ENCODE measurements around the gene PRDM16.
"Not testable (repeated sequence)": the region's sequence is repeated elsewhere in the genome, so short reads cannot be mapped to it uniquely, and the experiment has no call there.

The PRDM16 gene

DNA sequence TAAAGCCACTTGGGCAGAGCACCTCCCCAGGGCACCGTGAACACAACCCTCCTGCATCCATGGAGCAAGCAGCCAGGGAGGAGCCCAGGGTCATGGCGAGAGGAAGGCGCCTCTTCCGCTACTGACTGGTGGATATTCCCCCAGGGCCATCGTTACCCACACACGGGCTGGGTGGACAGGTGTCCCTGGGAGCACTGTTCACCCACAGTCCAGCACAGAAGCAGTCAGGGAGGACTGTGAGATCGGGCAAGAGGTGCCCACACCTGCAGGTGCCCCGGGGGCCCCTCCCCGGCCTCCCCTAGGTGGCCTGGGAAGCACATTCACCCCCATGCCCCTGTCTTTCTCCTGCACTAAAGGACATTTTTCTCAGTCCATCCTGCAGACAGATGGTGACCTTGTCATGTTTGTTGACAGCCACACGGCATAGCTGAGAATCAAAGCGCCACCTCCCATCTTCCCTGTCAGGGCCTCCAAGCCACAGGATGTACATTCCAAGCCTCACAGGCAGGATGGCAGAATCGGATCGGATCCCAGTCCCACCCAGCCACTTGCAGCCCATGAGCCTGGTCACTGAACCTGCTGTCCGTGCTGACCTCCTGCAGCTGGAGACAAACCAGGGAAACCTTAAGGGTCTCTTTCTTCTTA, 160.2 kb downstream of the PRDM16 start:
- no peak for DNase-seq (ENCODE audit: low spot score)

DNA sequence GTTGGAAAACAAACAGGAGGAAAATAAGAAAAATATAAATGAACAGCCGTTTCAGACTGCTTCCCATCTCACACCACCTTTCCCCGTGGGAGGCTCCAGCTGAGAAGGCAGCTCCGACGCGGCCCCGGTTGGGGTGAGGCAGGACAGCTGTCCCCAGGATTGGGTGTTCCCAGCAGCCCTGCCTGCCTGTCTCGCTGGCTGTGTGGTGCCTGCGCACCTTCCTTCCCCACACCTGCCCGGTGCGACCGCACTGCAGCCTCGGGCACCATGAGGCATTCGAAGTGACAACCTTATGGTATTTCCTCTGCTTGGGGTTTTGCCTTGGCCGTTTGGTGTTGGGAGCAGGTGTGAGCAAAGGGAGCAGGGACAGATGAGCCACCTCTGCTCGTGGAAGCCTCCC, 161.6 kb downstream of the PRDM16 start:
- no peak for DNase-seq (ENCODE audit: low spot score)

DNA sequence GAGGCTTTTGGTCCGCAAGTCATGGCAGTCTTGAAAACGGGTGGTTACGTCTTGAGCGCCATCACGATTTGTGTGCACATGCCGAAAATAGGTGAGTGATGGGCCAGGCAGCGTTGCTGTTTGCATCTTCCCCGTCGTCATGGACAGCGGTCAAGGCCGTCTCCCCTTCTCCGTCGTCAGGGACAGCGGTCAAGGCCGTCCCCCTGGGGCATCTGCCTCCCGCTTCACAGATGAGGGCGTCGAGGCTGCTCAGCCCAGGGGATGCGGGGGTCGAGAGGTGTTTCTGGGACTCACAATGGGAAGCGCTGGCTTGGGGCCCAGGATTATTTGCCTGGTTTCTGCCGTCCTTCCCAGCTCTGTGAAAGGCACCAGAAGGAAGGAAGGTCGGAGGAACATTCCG, 162.2 kb downstream of the PRDM16 start:
- DNase-seq (ENCODE audit: low spot score) = no peak

DNA sequence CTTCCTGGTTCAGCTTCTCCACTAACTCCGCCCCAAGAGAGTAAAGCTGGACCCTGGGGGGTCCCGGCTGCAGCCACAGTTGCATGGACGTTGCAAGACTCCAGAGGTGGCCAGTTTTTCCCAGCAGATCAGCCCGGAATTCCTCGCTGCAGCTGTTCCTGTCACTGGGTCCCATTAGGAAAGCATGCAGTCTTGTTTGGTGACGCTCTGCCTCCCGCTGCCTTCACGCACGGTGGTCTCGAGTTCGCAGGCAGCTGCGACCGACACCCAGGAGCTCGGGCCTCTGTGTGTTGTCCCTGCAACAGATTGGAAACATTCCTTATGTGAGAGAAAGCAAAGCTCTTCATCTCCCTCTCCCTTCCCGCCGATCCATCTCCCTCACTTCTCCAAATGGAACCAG, 162.8 kb downstream of the PRDM16 start:
- DNase-seq (ENCODE audit: low spot score) = no peak

DNA sequence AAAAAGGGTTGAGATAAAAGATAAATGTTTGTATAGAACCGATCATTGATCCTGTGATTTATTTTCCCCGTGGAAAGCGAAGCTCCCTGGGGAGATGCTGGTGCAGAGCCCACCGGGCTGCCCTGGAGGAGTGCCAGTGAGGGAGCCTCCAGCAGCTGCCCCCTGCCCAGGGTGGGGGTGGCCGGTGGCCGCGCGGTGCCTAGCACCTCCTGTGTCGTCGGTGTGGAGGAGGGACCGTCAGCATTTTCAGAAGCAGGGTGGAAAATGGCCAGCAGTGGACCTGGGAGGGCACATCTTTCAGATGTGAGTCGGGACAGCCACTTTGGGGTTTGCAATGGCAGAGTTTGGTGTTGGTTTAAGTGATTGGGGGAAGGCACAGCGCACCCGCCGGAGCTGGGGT, 164.0 kb downstream of the PRDM16 start:
- no peak for DNase-seq (ENCODE audit: low spot score)

DNA sequence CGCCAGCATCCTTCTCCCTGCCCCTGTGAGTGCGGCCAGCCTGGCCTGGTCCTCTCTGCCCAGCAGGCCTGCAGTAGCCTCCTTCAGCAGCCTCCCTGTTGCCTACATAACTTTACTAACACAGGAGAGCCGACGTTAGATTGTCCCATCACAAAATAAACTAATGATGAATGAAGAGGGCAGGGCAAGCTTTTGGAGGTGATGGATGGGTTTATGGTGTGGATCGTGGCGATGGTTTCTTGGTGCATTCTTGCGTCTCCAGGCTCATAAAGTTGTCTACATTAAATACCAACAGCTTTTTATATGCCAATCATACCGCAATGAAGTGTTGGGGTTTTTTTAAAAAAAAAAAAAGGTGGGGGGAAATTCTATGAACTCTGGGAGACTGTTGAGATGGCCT, 164.5 kb downstream of the PRDM16 start:
- DNase-seq (ENCODE audit: low spot score) = no peak

DNA sequence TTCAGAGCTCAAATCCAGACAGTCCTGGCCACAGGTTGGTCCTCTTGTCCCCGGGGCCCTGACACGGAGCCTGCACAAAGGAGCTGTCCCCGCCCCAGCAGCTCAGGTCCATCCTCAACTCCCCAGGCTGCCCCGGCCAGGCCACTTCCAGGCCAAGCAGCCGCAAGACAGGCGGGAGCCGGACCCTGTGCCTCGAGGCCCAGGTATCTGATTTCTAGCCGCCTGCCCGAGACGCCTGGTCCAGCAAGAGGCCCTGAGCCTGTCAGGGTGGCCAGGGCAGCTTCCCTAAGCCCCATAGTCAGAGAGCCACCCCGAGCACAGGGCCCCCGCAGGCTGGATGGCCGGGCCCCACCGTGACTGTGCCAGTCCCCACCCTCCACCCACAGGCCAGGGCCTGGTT, 165.3 kb downstream of the PRDM16 start:
- DNase-seq (ENCODE audit: low spot score) = no peak

DNA sequence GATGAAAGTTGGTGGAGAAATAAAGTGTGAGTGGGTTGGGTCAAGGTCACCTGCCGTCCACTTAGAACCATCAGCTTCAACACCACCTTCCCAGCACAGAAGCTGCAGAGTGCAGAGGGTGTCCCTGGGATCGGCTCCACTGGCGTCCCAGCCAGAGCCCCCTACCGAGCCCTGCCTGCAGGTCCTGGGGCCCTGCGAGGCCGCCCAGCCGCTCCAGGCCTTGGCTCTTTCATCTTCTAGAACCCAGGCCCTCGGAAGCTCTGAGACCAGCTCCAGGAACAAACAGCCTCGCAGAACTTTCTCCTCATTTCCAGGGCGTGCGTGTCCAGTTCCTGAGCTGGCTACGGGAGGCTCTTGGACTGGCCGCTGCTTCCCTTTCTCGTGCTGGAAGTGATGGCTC, 166.0 kb downstream of the PRDM16 start:
- no peak for DNase-seq (ENCODE audit: low spot score)

DNA sequence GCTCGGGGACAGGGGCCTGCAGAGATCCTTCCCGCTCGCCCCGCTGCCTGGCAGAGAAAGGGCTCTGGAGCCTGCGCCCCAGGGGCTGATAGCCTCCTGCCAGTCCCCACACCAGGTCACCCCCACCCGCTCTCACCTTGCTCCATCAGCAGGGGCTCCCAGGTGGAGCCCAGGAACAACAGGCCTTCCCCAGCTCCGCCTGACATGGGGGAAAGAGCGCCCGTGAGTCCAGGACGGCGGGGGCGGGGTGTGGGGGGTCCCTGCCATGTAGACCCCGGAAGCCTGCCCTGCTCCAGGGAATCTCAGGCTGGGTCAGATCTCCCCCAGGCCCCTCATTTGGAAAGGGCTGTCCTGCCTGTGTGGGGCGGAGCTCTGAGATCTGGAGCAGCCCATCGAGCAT, 166.5 kb downstream of the PRDM16 start:
- no peak for DNase-seq (ENCODE audit: low spot score)

DNA sequence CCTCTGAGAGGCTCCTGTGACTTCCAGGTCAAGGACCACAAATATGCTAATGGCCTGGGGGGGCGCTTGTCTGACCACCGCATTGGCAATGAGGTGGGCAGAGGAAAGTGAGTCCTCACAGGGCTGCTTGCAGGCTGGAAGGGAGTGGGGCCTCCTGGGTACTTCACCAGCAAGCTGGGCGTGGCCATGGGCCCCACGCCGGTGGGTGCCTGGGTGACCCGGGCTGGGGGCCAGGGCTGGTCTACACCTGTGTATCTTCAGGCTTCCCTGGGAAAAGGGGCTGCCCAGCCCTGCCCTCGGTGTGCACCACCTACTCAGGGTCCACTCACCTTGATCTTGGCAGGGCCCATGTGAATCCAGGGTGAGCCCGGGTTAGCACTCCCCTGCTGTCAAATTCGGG, 167.4 kb downstream of the PRDM16 start:
- DNase-seq (ENCODE audit: low spot score) = no peak

DNA sequence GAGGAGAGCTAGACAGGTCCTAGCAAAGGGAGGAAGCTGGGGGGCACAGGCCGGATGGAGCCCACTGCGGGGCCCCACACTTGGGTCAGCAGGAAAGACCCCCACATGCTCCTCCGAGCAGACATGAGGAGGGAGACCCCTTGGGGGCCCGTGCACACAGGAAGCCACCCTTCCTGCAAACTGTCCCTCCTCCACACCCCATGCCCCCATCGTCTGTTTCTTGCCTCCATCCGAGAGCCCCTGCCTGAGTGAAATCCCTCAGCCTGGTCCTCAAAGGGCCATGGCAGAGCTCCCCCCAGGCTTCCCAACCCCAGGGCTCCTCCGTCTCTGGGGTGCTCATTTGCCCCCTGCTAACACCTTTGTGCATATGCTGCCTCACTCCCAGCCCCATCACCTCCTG, 168.0 kb downstream of the PRDM16 start:
- no peak for DNase-seq (ENCODE audit: low spot score)

DNA sequence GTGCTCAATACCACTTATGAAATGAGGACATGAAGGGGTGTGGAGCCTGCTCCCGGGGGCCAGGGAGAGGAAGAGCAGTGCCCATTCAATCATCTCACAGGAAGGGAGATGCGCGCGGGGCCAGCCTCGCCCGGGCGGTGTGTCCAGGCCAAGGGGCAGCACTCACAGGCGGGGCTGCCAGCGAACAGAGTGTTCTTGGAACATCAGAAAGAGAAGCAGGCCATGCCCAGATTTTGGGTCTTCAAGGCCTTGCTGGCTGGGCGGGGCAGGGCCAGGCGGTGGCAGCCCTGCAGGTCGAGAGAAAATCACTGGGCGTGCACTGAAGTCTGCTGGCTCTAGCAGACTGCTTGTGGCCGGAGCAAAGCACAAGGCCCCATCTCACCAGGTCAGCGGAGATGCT, 168.6 kb downstream of the PRDM16 start:
- DNase-seq (ENCODE audit: low spot score) = no peak

DNA sequence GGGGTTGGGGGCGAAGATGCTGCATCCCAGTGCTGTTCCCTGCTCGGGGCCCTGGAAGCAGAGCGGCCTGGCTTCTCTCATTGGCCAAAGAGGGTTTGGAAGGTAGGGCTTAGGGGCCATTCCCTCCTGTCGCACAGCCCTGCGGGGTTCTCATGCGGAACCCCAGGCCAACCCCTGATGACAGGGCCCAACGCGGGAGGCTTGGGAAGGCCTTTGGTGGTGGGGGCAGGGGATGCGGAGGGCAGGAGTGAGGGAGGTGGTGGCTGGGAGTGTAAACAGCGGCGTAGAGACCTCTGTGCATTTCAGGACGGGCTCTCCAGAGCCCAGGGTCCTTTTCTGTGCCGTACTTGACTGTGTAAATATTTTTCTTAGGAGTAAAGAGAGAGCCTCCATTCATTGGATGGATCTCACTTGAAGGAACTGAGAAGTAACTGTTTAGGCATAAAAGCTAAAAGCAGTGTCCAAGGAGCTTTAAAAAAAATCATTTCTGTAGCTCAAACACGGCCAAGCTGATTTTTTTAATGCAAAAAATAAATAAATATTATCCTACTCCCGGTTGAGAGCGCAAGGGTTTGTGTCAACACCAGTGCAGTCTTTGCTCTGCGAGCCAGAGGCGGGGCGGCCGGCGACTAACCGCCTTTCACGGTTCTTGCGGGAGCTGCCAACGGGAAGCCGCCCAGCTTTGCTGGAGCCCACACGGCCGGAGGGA, 169.1 kb downstream of the PRDM16 start:
- no peak for DNase-seq (ENCODE audit: low spot score)

DNA sequence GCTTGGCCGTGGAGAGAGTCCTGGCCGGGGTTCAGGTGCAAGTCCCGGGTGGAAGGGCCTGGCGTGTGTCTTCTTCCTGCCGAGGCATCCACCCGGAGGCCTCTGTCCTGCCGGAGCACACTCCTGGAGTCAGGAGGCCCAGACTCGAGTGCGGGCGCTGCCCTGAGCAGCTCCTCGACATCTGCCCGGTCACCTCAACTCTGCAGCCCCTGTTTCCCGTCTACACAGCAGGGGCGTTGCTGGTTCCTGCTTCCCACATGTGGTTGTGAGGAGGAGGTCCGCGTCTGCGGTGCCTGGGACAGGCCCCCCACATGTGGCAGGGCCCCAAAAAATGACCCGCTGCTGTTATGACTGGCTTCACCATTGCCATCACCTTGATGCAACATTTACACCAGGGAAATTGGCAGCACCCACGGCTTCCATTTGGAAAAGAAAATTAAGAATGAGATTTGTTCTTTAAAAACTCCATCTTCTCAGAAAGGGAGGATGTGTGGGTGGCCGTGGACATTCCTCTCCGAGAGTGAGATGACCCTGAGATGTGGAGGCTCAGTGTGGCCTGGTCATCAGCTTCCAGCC, 169.8 kb downstream of the PRDM16 start:
- DNase-seq (ENCODE audit: low spot score) = no peak

DNA sequence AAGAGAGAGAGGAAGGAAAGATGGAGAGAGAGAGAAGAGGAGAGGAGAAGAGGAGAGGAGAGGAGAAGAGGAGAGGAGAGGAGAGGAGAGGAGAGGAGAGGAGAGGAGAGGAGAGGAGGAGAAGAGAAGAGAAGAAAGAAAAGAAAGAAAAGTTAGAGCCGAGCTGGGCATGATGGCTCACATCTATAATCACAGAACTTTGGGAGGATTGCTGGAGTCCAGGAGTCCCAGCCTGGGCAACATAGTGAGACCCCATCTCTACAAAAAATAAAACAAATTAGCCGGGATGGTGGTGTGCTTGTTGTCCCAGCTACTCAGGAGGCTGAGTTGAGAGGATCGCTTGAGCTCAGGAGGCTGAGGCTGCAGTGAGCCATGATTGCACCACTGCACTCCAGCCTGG, 171.0 kb downstream of the PRDM16 start:
- not testable (repeated sequence) for DNase-seq (ENCODE audit: low spot score)

DNA sequence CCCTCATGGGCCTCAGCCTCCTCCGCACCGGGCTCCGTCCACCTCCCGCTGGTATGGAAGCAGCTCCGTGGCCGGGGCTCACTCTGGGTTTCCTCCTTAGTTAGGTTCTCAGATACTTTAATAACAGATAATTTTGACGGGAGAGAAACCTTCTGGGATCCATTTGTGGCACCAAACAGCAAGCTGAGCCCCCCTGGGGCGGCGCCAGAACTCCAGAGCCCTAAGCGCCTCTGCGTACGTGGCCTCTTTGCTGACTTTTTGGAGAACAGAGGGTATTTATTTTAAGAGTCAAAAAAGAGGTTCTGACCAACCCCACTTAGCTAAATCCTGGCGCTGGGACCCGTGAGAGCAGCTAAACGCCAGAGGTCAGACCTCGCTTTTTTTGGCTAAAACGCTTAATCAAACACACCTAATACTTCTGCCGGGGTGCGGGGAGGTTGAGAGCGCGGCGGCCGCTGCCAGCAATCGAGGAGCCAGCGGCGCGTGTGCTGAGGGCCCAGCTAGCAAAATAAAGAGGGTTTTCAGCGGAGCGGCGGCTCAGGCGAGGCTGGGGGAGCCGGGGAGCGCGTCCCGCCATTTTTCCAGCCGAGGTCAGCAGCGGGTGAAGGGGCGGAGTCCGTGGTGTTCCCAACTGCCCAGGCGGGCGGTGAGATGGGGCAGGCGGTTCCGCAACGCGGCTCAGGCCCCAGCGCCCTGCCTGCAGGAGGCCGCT, 171.7 kb downstream of the PRDM16 start:
- DNase-seq (ENCODE audit: low spot score) = no peak

DNA sequence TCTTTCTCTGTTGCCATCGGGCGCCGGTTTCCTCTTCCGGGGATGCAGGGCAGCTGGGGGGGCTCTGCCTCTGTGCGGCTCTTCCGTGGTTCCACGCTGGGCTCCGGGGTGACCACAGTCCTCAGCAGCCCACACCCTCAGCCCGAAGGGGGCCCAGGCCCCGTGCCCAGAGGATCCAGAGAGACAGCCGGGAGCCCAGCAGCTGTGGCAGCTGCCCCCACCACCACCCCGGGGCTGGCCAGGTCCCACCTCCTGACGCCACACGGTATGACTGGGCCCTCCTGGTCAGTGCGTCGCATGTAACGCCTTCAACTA, 172.2 kb downstream of the PRDM16 start:
- DNase-seq (ENCODE audit: low spot score) = no peak

DNA sequence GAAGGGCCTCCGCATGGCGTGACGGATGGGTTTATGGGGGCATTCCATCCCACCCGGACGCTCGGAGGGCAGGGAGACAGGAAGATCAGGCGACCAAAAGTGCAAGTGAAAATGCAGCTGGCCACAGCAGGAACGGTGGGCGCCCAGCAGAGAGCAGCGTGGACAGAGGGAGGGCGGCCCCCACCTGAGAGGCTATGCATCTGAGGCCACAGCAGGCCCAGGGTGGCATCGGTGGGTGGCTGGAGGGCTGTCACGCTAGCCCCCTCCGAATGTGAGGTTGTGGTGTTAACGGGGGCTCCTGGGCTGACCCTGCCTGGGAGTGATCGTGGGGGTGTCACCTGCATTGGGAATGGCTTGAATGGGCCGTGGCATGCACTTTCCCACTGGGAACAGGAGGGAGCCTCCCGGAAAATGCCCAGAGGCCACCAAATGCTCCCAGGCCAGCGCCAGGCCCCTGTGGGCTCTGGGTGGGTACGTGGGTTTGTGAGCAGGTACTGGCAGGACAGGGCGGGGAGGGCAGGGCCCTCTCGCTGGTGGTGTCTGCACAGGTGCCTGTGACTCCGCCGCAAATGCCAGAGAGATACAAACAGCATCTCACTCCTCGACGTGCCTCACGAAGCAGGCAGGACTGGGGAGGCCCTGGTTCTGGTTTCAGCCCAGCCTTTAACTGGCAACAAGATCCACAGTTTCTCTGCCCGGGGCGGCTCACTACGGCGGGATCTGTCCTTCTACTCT, 172.8 kb downstream of the PRDM16 start:
- no peak for DNase-seq (ENCODE audit: low spot score)

DNA sequence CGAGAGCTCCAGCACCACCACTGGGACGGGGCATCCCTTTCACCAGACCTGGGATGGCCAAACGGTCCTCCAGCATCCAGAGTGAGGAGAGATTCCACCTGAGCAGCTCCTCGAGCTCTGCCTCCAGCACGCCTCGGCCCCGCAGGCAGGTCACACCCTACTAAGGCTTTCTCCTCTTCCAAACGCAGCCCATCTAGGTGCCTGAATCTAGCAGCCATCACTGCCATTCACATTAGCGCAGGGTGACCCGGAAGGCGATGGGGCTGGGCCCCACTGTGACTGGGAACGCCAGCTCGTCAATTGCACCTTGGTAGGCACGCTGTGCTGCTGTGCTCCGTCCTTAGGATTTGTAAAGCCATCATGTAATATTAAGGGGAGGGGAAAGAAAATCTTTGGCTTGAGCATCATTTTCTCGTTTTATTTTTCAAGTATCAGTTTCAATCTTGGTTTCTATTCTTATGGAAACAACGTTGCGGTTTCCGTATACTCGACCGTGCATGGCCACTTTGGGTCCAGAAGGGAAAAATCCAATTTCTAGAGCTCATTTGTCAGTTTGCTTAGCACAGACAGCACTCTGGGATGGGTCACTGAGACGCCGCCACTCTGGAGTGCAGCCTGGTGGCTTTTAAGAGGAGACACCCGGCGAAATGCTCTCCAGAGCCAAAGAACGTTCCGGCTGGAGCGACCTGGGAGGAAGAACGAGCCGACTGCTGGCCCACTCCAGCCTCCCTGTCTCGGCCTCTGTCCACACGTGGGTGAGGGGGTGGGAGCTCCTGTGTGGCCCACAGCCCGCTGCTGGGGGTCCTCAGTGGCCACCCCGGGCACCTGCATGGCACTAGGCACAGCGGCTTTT, 173.6 kb downstream of the PRDM16 start:
- no peak for DNase-seq (ENCODE audit: low spot score)

DNA sequence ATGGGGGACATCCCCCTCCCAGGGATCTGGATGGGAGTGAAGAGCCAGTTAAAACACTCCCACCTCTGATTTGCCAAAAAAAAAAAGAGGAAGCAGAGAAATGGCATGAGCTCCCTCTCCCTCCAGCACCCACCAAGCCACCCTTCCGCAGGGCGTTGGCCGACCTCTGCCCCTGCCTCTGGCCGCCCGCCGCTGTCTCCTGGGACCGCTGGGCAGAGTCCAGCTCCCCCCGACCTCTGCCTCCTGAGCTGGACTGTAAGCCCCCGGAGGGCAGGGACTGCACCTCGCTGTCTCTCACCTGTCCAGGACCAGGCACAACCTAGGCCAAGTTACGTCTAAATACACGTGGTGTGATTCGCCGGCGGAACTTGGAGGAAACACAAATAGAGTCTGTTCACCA, 174.3 kb downstream of the PRDM16 start:
- DNase-seq (ENCODE audit: low spot score) = no peak

DNA sequence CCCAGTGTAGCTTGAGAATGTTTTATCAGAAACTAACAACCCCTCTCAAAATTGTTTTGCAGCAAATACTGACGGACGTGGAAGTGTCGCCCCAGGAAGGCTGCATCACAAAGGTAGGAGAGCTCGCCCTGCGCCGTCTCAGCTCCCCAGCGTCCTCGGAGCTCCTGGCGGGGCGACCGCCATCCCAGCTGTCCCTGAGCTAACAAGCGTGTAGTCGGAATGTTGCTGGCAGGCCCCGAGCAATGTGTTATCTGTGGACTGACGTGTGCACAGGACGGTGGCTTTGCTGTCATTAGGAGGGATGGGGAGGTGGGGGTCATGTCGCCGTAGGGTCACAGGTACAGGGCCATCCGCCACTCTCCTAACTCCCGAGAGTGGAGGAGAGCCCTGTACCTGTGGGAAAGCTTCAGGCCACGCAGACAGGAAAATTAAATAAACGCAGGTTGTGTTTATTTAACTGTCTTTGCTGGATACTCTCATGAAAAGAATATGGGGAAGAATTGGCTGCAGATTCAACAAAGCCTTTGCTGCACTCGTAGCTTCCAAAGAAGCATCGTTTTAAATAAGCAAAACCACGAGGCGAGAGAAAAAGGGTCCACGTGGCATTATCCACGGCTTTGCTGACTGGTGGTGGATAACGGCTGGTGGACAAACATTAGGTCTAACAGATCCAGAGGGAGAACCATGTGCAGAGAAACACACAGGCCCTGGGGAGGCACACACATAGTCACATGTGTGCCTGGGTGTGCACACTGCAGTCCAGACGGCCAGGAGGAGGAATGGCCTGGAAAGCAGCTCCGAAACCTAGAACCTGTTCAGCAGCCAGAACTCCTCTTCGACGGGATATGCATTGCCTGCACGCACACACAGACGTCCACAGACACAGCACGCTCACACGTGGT, 175.3 kb downstream of the PRDM16 start:
- DNase-seq (ENCODE audit: low spot score) = no peak
